ENCODE results near the gene GOSR2.

Gene GOSR2

DNA sequence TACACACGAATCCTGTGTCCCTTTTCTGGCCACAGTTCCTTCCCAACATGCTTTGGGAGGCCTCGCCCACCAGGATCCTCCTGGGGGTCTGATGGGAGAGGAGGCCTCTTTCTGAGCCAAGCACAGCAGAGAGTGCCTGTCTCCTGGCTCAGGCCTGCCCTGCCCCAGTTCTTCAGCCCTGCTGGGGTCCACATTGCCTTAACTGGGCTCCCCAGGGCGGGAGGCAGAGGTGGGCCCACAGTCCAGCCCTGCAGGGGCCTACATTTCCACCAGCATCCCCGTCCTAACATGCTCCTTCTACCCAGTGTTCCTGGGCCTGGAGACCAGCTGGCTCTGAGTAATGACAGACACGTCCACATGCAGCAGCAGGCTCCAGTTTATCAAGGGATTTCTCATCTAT is 41.9 kb upstream of the GOSR2 start:
- TF ChIP-seq, protein P1, sequence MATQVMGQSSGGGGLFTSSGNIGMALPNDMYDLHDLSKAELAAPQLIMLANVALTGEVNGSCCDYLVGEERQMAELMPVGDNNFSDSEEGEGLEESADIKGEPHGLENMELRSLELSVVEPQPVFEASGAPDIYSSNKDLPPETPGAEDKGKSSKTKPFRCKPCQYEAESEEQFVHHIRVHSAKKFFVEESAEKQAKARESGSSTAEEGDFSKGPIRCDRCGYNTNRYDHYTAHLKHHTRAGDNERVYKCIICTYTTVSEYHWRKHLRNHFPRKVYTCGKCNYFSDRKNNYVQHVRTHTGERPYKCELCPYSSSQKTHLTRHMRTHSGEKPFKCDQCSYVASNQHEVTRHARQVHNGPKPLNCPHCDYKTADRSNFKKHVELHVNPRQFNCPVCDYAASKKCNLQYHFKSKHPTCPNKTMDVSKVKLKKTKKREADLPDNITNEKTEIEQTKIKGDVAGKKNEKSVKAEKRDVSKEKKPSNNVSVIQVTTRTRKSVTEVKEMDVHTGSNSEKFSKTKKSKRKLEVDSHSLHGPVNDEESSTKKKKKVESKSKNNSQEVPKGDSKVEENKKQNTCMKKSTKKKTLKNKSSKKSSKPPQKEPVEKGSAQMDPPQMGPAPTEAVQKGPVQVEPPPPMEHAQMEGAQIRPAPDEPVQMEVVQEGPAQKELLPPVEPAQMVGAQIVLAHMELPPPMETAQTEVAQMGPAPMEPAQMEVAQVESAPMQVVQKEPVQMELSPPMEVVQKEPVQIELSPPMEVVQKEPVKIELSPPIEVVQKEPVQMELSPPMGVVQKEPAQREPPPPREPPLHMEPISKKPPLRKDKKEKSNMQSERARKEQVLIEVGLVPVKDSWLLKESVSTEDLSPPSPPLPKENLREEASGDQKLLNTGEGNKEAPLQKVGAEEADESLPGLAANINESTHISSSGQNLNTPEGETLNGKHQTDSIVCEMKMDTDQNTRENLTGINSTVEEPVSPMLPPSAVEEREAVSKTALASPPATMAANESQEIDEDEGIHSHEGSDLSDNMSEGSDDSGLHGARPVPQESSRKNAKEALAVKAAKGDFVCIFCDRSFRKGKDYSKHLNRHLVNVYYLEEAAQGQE (IDR thresholded peaks at IDR 0.05; ENCODE audit: insufficient read depth in 1 of 2, low read depth in 2 of 2, low read length in 2 of 2), result no peak
- TF ChIP-seq POLR2AphosphoS5 (IDR thresholded peaks at IDR 0.05; ENCODE audit: low read depth, low read length) (no peak), TAF1 (IDR thresholded peaks at IDR 0.05; ENCODE audit: borderline replicate concordance, insufficient read depth, low read length) (no peak), FOXP2 (optimal IDR thresholded peaks at IDR 0.05; ENCODE audit: borderline replicate concordance, extremely low read depth, extremely low read length, insufficient read depth) (no peak), SIN3A (IDR thresholded peaks at IDR 0.05; ENCODE audit: borderline replicate concordance, insufficient read depth, low read length) (no peak)

- TF ChIP-seq FOXP2 (optimal IDR thresholded peaks at IDR 0.05; ENCODE audit: borderline replicate concordance, extremely low read depth, extremely low read length, insufficient read depth), result no peak
- TF ChIP-seq SIN3A (IDR thresholded peaks at IDR 0.05; ENCODE audit: borderline replicate concordance, insufficient read depth, low read length), result no peak
- no peak for TF ChIP-seq POLR2AphosphoS5 (IDR thresholded peaks at IDR 0.05; ENCODE audit: low read depth, low read length)
- TF ChIP-seq, protein P1 (IDR thresholded peaks at IDR 0.05; ENCODE audit: insufficient read depth in 1 of 2, low read depth in 2 of 2, low read length in 2 of 2), result no peak
- no peak for TF ChIP-seq TAF1 (IDR thresholded peaks at IDR 0.05; ENCODE audit: borderline replicate concordance, insufficient read depth, low read length)
Measured at GRCh38 chr17:46882666-46883065, 40.3 kb upstream of the GOSR2 start.

GRCh38 chr17:46883871-46884520 is 39.0 kb upstream of the GOSR2 start:
- TF ChIP-seq TAF1 (IDR thresholded peaks at IDR 0.05; ENCODE audit: borderline replicate concordance, insufficient read depth, low read length) (no peak), POLR2AphosphoS5 (IDR thresholded peaks at IDR 0.05; ENCODE audit: low read depth, low read length) (no peak), SIN3A (IDR thresholded peaks at IDR 0.05; ENCODE audit: borderline replicate concordance, insufficient read depth, low read length) (no peak), FOXP2 (optimal IDR thresholded peaks at IDR 0.05; ENCODE audit: borderline replicate concordance, extremely low read depth, extremely low read length, insufficient read depth) (no peak)
- TF ChIP-seq, protein P1 (IDR thresholded peaks at IDR 0.05; ENCODE audit: insufficient read depth in 1 of 2, low read depth in 2 of 2, low read length in 2 of 2), result no peak

DNA sequence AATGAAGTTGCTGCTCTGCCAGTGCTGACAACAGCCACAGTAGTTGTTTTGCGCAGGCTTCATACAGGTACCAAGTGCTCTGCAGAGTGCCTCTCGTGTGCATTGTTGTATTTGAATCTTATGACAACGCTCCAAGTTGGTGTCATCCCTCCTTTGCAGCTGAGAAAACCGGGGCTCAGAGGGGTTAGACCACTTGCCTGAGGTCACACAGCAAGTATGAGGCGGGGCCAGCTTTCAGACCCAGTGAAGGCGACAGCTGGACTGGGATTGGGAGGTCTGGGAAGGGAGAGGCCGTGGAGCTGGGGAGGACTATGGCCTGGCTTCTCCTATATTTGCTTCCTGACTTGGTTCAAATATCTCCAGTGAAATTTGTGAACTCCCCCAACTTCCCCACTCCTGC is 38.4 kb upstream of the GOSR2 start:
- TF ChIP-seq TAF1 (IDR thresholded peaks at IDR 0.05; ENCODE audit: borderline replicate concordance, insufficient read depth, low read length), result no peak
- no peak for TF ChIP-seq POLR2AphosphoS5 (IDR thresholded peaks at IDR 0.05; ENCODE audit: low read depth, low read length)
- TF ChIP-seq, protein P1 (IDR thresholded peaks at IDR 0.05; ENCODE audit: insufficient read depth in 1 of 2, low read depth in 2 of 2, low read length in 2 of 2), result no peak
- no peak for TF ChIP-seq FOXP2 (optimal IDR thresholded peaks at IDR 0.05; ENCODE audit: borderline replicate concordance, extremely low read depth, extremely low read length, insufficient read depth)
- no peak for TF ChIP-seq SIN3A (IDR thresholded peaks at IDR 0.05; ENCODE audit: borderline replicate concordance, insufficient read depth, low read length)
